GM12878 (cell line): ENCODE data around the gene CHST14. TPM values are rescaled to one million over a fixed set of nuclear protein-coding genes. Genes with fewer than 3 reads are reported as not detected.

Experiments
- ATAC-seq: fragments of 200-7000 bp; cut with Tn5 transposase; 3 replicates; pipeline ENCODE4 v1.9.1; 2020; ENCODE audit warnings: mild to moderate bottlenecking, moderate library complexity
- BruUV-seq: library from RNA; stranded (reverse); fragments of 400-500 nt; replicated peaks from 2 replicates; lab custom pipeline; 2021; lab: Mats Ljungman, UMichigan
- CTCF ChIA-PET: fragments of 300-600 bp; sonication (Branson Sonifier 250); formaldehyde crosslinking; extraction: SDS; loops from one replicate; lab custom pipeline; 2021; ENCODE audit warnings: inconsistent platforms; lab: Yijun Ruan, JAX
- POLR2A ChIA-PET: fragments of 350-600 bp; formaldehyde crosslinking; extraction: SDS; loops from one replicate; lab custom pipeline; 2021; ENCODE audit warnings: inconsistent platforms; lab: Charles Lee
- RAD21 ChIA-PET: fragments of 300-600 bp; sonication (Branson Sonifier 250); formaldehyde crosslinking; loops from one replicate; lab custom pipeline; 2023; ENCODE audit warnings: antibody characterized with exemption; ENCODE audit not compliant: unreplicated experiment; lab: Charles Lee
- SMC1A ChIA-PET: fragments of 300-600 bp; sonication (Branson Sonifier 250); formaldehyde crosslinking; loops from one replicate; lab custom pipeline; 2023; ENCODE audit not compliant: unreplicated experiment, uncharacterized antibody; lab: Charles Lee
- DNase-seq: peaks from one replicate; pipeline ENCODE4 v3.0.0-alpha.2; 2011; ENCODE audit warnings: low read depth, low spot score
- FAIRE-seq: peaks from 3 replicates; lab custom pipeline; 2011; peaks lifted over from hg19 to GRCh38; lab: Jason Lieb, UNC
- H2AFZ ChIP-seq: 2 replicates; pipeline ENCODE4 v1.6.0; 2011; ENCODE audit warnings: low read depth, low read length, control low read depth; ENCODE audit not compliant: control insufficient read depth
- H3K27ac ChIP-seq: 2 replicates; pipeline ENCODE4 v1.5.1; 2011; ENCODE audit warnings: control low read depth; ENCODE audit not compliant: control insufficient read depth, insufficient read depth
- H3K27me3 ChIP-seq, 2 experiments: replicated peaks in 1 of 2; 2 replicates each; pipeline versions ENCODE4 v1.6.0 to v1.6.1; 2011; ENCODE audit warnings: low read length in 1 of 2; ENCODE audit not compliant: control insufficient read depth in 2 of 2, insufficient read depth in 2 of 2
- H3K36me3 ChIP-seq, 2 experiments: 2 replicates each; pipeline ENCODE4 v1.5.1; 2011; ENCODE audit warnings: low read length in 1 of 2; ENCODE audit not compliant: control insufficient read depth in 2 of 2, insufficient read depth in 2 of 2
- H3K4me1 ChIP-seq: 2 replicates; pipeline ENCODE4 v1.6.1; 2011; ENCODE audit warnings: mild to moderate bottlenecking, low read length, moderate library complexity, mixed read lengths; ENCODE audit not compliant: control insufficient read depth, insufficient read depth
- H3K4me2 ChIP-seq: 2 replicates; pipeline ENCODE4 v1.6.0; 2011; ENCODE audit warnings: control low read depth; ENCODE audit not compliant: control insufficient read depth, insufficient read depth
- H3K4me3 ChIP-seq: fragments of 200-600 bp; sonication (generic); 2 replicates; pipeline ENCODE4 v1.5.1; 2016
- H3K79me2 ChIP-seq: 2 replicates; pipeline ENCODE4 v1.6.0; 2011; ENCODE audit warnings: low read length; ENCODE audit not compliant: control insufficient read depth, insufficient read depth
- H3K9ac ChIP-seq: 2 replicates; pipeline ENCODE4 v1.8.0; 2011; ENCODE audit warnings: low read length, control low read depth, mixed read lengths; ENCODE audit not compliant: control insufficient read depth, insufficient read depth
- H3K9me3 ChIP-seq: replicated peaks from 3 replicates; pipeline ENCODE4 v1.5.1; 2011; ENCODE audit warnings: mild to moderate bottlenecking, low read length; ENCODE audit not compliant: control insufficient read depth, insufficient read depth
- H4K20me1 ChIP-seq: 2 replicates; pipeline ENCODE4 v1.6.0; 2011; ENCODE audit not compliant: control insufficient read depth, insufficient read depth
- ATF7 ChIP-seq: fragments of 450-650 bp; IDR thresholded peaks from 2 replicates; pipeline ENCODE4 v1.6.1; 2016; ENCODE audit warnings: low read depth, mild to moderate bottlenecking
- CBFB ChIP-seq: IDR thresholded peaks from 2 replicates; pipeline ENCODE4 v1.6.1; 2016; ENCODE audit warnings: antibody characterized with exemption, low read depth
- EGR1 ChIP-seq, 2 experiments: IDR thresholded peaks; 1 replicate in 1 of 2; 2 replicates in 1 of 2; pipeline ENCODE4 v1.6.1; 2011 to 2012; ENCODE audit warnings: low read depth in 2 of 2, low read length in 2 of 2, borderline replicate concordance in 1 of 2, mild to moderate bottlenecking in 1 of 2, moderate library complexity in 1 of 2
- FOXM1 ChIP-seq: IDR thresholded peaks from 2 replicates; pipeline ENCODE4 v1.6.1; 2012; ENCODE audit warnings: low read depth, mild to moderate bottlenecking, inconsistent platforms, low read length, moderate library complexity
- MEF2A ChIP-seq: IDR thresholded peaks from 2 replicates; pipeline ENCODE4 v1.6.1; 2011; ENCODE audit warnings: low read depth, mild to moderate bottlenecking, low read length, moderate library complexity; ENCODE audit not compliant: insufficient read depth
- NFXL1 ChIP-seq: fragments of 450-650 bp; IDR thresholded peaks from 2 replicates; pipeline ENCODE4 v1.6.1; 2017; ENCODE audit warnings: antibody characterized with exemption, mild to moderate bottlenecking, borderline replicate concordance
- RUNX3 ChIP-seq: IDR thresholded peaks from 2 replicates; pipeline ENCODE4 v1.6.1; 2012; ENCODE audit warnings: low read length, inconsistent platforms
- SPI1 ChIP-seq: IDR thresholded peaks from 2 replicates; pipeline ENCODE4 v1.6.1; 2011; ENCODE audit warnings: low read depth, mild to moderate bottlenecking, low read length, moderate library complexity, borderline replicate concordance; ENCODE audit not compliant: insufficient read depth
- TCF12 ChIP-seq: IDR thresholded peaks from 2 replicates; pipeline ENCODE4 v1.6.1; 2011; ENCODE audit warnings: low read depth, mild to moderate bottlenecking, low read length
- WGBS: methylation state at CpG from one replicate; pipeline ENCODE4 v1.1.6; 2016; ENCODE audit warnings: low lambda C conversion rate; ENCODE audit not compliant: insufficient replicate concordance, insufficient coverage; ENCODE audit errors: missing lambda C conversion rate; 5-methylcytosine and 5-hydroxymethylcytosine counted together
- in situ Hi-C: fragments of 300-500 bp; cut with MboI; formaldehyde crosslinking; loops from 9 replicates; pipeline ENCODE4 v1.14.3; 2018; ENCODE audit warnings: mixed read lengths
- intact Hi-C: fragments of 100-400 bp; cut with micrococcal nuclease; formaldehyde crosslinking; loops from one replicate; pipeline ENCODE4 v1.14.2; 2022; ENCODE audit not compliant: unreplicated experiment
- polyA plus RNA-seq, 11 experiments: library from polyadenylated mRNA; depleted of rRNA in 4 of 11; unstranded in 6 of 11; stranded (reverse) in 5 of 11; fragments of >200 nt; fragmentation: Nextera tagmentation in 4 of 11; fragmentation: Illumina TruSeq in 1 of 11; extraction: Ambion mirVana in 4 of 11; extraction: Trizol in 1 of 11; gene quantifications; 1 replicate in 1 of 11; 2 replicates in 10 of 11; pipeline versions ENCODE4 v1.2.1 to v1.2.3, GENCODE V29; 2011 to 2016; ENCODE audit warnings: inconsistent platforms in 2 of 11, missing spikeins in 2 of 11, low read depth in 1 of 11
- total RNA-seq, 4 experiments: library from RNA; depleted of rRNA in 3 of 4; stranded (reverse); fragments of >200 nt in 3 of 4; fragmentation: Illumina TruSeq in 1 of 4; extraction: Trizol in 1 of 4; gene quantifications; 2 replicates each; pipeline versions ENCODE4 v1.2.1 to v1.2.3, GENCODE V29; 2013 to 2021
- TF ChIP-seq, protein P1 (sequence below): fragments of 450-650 bp; IDR thresholded peaks from 2 replicates; pipeline ENCODE4 v1.6.1; 2016; ENCODE audit warnings: mild to moderate bottlenecking, moderate library complexity, borderline replicate concordance
- TF ChIP-seq, protein P2 (sequence below): fragments of 450-650 bp; formaldehyde crosslinking; IDR thresholded peaks from 2 replicates; pipeline ENCODE4 v1.4.0; 2022; ENCODE audit warnings: mild to moderate bottlenecking, moderate library complexity
- TF ChIP-seq, protein P3 (sequence below): IDR thresholded peaks from 2 replicates; pipeline ENCODE4 v1.6.1; 2011; ENCODE audit warnings: low read depth, low read length, improper control_type of control experiment, borderline replicate concordance
- TF ChIP-seq, protein P4 (sequence below): fragments of 450-650 bp; IDR thresholded peaks from 2 replicates; pipeline ENCODE4 v1.6.1; 2016; ENCODE audit warnings: mild to moderate bottlenecking

CHST14 gene
- total and polyA plus RNA-seq, 10 of the 15 experiments (the other 5 are each of a cell fraction or from before 2014, with no cell fraction given) = 1.3 to 12.8 (median 6.2) TPM

DNA sequence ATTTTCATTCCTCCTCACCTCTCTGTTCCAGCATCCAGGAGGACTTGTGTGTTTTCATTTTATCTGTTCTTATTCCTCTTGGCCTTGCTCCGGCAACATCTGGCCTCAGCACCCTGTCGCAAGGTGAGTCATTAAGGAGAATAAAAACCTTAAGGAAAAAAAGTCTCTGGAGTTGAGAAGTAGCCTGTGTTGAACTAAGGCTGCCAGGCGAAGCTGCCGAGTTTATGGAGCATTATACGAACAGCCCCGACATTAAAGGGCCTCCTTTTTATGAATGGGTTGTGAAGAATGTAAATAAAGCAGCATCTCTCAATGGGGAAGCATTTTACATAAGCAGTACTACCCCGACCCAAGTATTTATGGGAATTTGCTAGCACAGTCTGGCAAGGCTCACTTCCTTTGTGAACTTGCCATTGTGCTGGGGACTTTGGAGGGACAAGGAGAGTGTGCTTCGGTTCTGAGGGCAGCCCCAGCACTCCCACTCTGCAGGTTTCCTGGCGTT, 25.3 kb upstream of the CHST14 start:
- no peak for DNase-seq

More for the DNA sequence above, 25.3 kb upstream of the CHST14 start:
- Histone ChIP-seq H4K20me1 (peaks cover 23% of the 10 kb centered on the region), H2AFZ (no peak overlapping the region), H3K9ac (no peak overlapping the region), H3K79me2 (peaks cover 38% of the 10 kb centered on the region), H3K27ac (no peak overlapping the region), H3K4me3 (no peak overlapping the region), H3K4me1 (peaks cover 5% of the 10 kb centered on the region; the same call in 1 of the 2 replicates), H3K36me3 (peaks cover 0 to 4% of the 10 kb centered on the region in 2 experiments; a peak in 1 of 4 replicates), H3K27me3 (no peaks in the 10 kb centered on the region), H3K9me3 (no peaks in the 10 kb centered on the region), H3K4me2 (no peak overlapping the region)
- TF ChIP-seq RUNX3 = no peak
- TF ChIP-seq, protein P1, sequence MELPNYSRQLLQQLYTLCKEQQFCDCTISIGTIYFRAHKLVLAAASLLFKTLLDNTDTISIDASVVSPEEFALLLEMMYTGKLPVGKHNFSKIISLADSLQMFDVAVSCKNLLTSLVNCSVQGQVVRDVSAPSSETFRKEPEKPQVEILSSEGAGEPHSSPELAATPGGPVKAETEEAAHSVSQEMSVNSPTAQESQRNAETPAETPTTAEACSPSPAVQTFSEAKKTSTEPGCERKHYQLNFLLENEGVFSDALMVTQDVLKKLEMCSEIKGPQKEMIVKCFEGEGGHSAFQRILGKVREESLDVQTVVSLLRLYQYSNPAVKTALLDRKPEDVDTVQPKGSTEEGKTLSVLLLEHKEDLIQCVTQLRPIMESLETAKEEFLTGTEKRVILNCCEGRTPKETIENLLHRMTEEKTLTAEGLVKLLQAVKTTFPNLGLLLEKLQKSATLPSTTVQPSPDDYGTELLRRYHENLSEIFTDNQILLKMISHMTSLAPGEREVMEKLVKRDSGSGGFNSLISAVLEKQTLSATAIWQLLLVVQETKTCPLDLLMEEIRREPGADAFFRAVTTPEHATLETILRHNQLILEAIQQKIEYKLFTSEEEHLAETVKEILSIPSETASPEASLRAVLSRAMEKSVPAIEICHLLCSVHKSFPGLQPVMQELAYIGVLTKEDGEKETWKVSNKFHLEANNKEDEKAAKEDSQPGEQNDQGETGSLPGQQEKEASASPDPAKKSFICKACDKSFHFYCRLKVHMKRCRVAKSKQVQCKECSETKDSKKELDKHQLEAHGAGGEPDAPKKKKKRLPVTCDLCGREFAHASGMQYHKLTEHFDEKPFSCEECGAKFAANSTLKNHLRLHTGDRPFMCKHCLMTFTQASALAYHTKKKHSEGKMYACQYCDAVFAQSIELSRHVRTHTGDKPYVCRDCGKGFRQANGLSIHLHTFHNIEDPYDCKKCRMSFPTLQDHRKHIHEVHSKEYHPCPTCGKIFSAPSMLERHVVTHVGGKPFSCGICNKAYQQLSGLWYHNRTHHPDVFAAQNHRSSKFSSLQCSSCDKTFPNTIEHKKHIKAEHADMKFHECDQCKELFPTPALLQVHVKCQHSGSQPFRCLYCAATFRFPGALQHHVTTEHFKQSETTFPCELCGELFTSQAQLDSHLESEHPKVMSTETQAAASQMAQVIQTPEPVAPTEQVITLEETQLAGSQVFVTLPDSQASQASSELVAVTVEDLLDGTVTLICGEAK = no peak
- no peak for TF ChIP-seq TCF12
- no peak for TF ChIP-seq SPI1
- TF ChIP-seq, protein P2, sequence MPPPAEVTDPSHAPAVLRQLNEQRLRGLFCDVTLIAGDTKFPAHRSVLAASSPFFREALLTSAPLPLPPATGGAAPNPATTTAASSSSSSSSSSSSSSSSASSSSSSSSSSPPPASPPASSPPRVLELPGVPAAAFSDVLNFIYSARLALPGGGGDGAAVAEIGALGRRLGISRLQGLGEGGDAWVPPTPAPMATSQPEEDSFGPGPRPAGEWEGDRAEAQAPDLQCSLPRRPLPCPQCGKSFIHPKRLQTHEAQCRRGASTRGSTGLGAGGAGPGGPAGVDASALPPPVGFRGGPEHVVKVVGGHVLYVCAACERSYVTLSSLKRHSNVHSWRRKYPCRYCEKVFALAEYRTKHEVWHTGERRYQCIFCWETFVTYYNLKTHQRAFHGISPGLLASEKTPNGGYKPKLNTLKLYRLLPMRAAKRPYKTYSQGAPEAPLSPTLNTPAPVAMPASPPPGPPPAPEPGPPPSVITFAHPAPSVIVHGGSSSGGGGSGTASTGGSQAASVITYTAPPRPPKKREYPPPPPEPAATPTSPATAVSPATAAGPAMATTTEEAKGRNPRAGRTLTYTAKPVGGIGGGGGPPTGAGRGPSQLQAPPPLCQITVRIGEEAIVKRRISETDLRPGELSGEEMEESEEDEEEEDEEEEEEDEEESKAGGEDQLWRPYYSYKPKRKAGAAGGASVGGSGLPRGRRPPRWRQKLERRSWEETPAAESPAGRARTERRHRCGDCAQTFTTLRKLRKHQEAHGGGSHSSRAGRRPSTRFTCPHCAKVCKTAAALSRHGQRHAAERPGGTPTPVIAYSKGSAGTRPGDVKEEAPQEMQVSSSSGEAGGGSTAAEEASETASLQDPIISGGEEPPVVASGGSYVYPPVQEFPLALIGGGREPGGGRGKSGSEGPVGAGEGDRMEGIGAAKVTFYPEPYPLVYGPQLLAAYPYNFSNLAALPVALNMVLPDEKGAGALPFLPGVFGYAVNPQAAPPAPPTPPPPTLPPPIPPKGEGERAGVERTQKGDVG (CRISPR knock-in tag) = no peak
- no peak for TF ChIP-seq FOXM1
- TF ChIP-seq, protein P3, sequence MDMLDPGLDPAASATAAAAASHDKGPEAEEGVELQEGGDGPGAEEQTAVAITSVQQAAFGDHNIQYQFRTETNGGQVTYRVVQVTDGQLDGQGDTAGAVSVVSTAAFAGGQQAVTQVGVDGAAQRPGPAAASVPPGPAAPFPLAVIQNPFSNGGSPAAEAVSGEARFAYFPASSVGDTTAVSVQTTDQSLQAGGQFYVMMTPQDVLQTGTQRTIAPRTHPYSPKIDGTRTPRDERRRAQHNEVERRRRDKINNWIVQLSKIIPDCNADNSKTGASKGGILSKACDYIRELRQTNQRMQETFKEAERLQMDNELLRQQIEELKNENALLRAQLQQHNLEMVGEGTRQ = no peak
- TF ChIP-seq NFXL1 = no peak
- TF ChIP-seq MEF2A = no peak
- no peak for TF ChIP-seq CBFB
- TF ChIP-seq ATF7 = no peak
- TF ChIP-seq, protein P4, sequence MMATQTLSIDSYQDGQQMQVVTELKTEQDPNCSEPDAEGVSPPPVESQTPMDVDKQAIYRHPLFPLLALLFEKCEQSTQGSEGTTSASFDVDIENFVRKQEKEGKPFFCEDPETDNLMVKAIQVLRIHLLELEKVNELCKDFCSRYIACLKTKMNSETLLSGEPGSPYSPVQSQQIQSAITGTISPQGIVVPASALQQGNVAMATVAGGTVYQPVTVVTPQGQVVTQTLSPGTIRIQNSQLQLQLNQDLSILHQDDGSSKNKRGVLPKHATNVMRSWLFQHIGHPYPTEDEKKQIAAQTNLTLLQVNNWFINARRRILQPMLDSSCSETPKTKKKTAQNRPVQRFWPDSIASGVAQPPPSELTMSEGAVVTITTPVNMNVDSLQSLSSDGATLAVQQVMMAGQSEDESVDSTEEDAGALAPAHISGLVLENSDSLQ = no peak
- no peak for TF ChIP-seq EGR1 (IDR thresholded peaks at IDR 0.05; ENCODE audit: borderline replicate concordance in 1 of 2, low read depth in 2 of 2, low read length in 2 of 2)
- no peak for FAIRE-seq
- intact Hi-C loops = loop anchor here (10.0 kb wide), 1 partner anchor 149 kb away; the partner anchor contains the start of gene KNL1
- in situ Hi-C loops = no loop called here
- 88% methylated on average over 9 of the region's 9 CpGs for WGBS
- no TSS peak for BruUV-seq
- ChIA-PET RAD21 (no interaction called here), POLR2A (no interaction called here), SMC1A (interaction anchor here (0.5 to 0.9 kb wide), 2 partner anchors 18 to 24 kb away, joined by 3 to 4 read pairs; no protein-coding TSS in a partner anchor), CTCF (interaction anchor here (1.4 kb wide), 1 partner anchor 63 kb away, joined by 7 read pairs; no protein-coding TSS in a partner anchor)
- ATAC-seq = no peak
